Gastrocnemius medialis (tissue), 4 donors: ENCODE measurements around the gene ARG2. TPM values are rescaled to one million over a fixed set of nuclear protein-coding genes. Genes with fewer than 3 reads are reported as not detected.

Experiments
- ATAC-seq, 2 donors: fragments of 150-250 bp; one replicate each; pipeline ENCODE4 v1.9.1; 2016
- DNase-seq, 2 donors: peaks; one replicate each; pipeline ENCODE4 v3.0.0-alpha.2; 2019
- H3K27ac ChIP-seq, 4 donors: fragments of 200-600 bp; sonication (generic); 1 replicate in 1 of 4; 2 replicates in 3 of 4; pipeline ENCODE4 v1.5.1; 2016 to 2018; ENCODE audit warnings: mild to moderate bottlenecking in 2 of 4, moderate library complexity in 1 of 4
- H3K27me3 ChIP-seq, 3 donors: fragments of 200-600 bp; sonication (generic) in 2 of 3; 1 replicate in 1 of 3; 2 replicates in 2 of 3; pipeline versions ENCODE4 v1.5.1 to v1.6.0; 2016 to 2019; ENCODE audit warnings: mild to moderate bottlenecking in 1 of 3, moderate library complexity in 1 of 3
- H3K36me3 ChIP-seq, 2 donors: fragments of 200-600 bp; sonication (generic) in 1 of 2; one replicate each; pipeline ENCODE4 v1.5.1; 2017 to 2018
- H3K4me1 ChIP-seq, 2 donors: fragments of 200-600 bp; sonication (generic) in 1 of 2; one replicate each; pipeline ENCODE4 v1.5.1; 2016 to 2017; ENCODE audit warnings: mild to moderate bottlenecking in 2 of 2
- H3K4me3 ChIP-seq, 4 donors: fragments of 200-600 bp; sonication (generic) in 3 of 4; 1 replicate in 1 of 4; 2 replicates in 3 of 4; pipeline ENCODE4 v1.5.1; 2016 to 2019; ENCODE audit warnings: mild to moderate bottlenecking in 2 of 4
- H3K9me3 ChIP-seq, 3 donors: fragments of 200-600 bp; sonication (generic) in 2 of 3; 1 replicate in 1 of 3; 2 replicates in 2 of 3; pipeline ENCODE4 v1.5.1; 2016 to 2019
- CTCF ChIP-seq, 5 experiments: fragments of 450-650 bp in 3 of 5; fragments of 200-600 bp in 2 of 5; sonication (generic) in 2 of 5; IDR thresholded peaks in 4 of 5; conservative IDR thresholded peaks in 1 of 5; 1 replicate in 4 of 5; 2 replicates in 1 of 5; pipeline ENCODE4 v1.5.1; 2016 to 2019; ENCODE audit warnings: antibody characterized with exemption in 5 of 5, mild to moderate bottlenecking in 3 of 5, moderate library complexity in 3 of 5
- POLR2A ChIP-seq, 2 donors: fragments of 450-650 bp; IDR thresholded peaks; one replicate each; pipeline ENCODE4 v1.6.1; 2017; ENCODE audit warnings: antibody characterized with exemption in 2 of 2, mild to moderate bottlenecking in 2 of 2, moderate library complexity in 2 of 2
- in situ Hi-C, 4 donors: fragments of 200-750 bp; cut with MboI; loops; one replicate each; pipeline versions ENCODE4 v1.15.0 to v1.8.0; 2017; ENCODE audit warnings: low sequenced_read_pairs in 4 of 4
- intact Hi-C: fragments of 100-400 bp; cut with DNase I; formaldehyde crosslinking; loops from one replicate; pipeline ENCODE4 v1.15.1; 2023; ENCODE audit warnings: low total_unique reads
- total RNA-seq, 4 donors: library from RNA; depleted of rRNA; stranded (reverse); fragments of >200 nt; gene quantifications; one replicate each; pipeline versions ENCODE4 v1.1.0 to v1.2.3, GENCODE V29; 2016

The ARG2 gene
- total RNA-seq, 4 donors from 2014 or later, result 4.0 to 662 (median 152) TPM

GRCh38 chr14:67690011-67690410, 70.3 kb downstream of the ARG2 start:
- Histone ChIP-seq H3K27me3 (no peaks in the 10 kb centered on the region), H3K9me3 (no peaks in the 10 kb centered on the region), H3K36me3 (peaks cover 0 to 43% of the 10 kb centered on the region in 2 donors), H3K4me1 (peaks cover 6% of the 10 kb centered on the region in 2 donors), H3K27ac (no peak overlapping the region), H3K4me3 (no peak overlapping the region)
- DNase-seq, result no peak
- intact Hi-C loops, result no loop called here
- ATAC-seq, result no peak
- TF ChIP-seq CTCF (IDR thresholded peaks at IDR 0.05 in 4 of 5, conservative IDR thresholded peaks at IDR 0.05 in 1 of 5), result no peak
- no peak for TF ChIP-seq POLR2A (IDR thresholded peaks at IDR 0.05)
- in situ Hi-C loops, result no loop called here

GRCh38 chr14:67694791-67695393, 75.2 kb downstream of the ARG2 start:
- no peaks in the 10 kb centered on the region for H3K27me3 ChIP-seq
- intact Hi-C loops (loop anchor here (2.0 to 5.0 kb wide), 2 partner anchors 20 to 122 kb away; partner anchors contain the start of genes RAD51B, VTI1B and ZFYVE26), in situ Hi-C loops (no loop called here)
- ATAC-seq (peak; percentile 9 to 25), DNase-seq (no peak)
- H3K9me3 ChIP-seq, result no peaks in the 10 kb centered on the region
- H3K36me3 ChIP-seq, result peaks cover 0 to 14% of the 10 kb centered on the region in 2 donors
- H3K4me3 ChIP-seq, result peak overlapping the region; percentile 74 to 87 (median 82)
- H3K4me1 ChIP-seq, result peaks cover 6% of the 10 kb centered on the region in 2 donors
- TF ChIP-seq CTCF (IDR thresholded peaks at IDR 0.05 in 4 of 5, conservative IDR thresholded peaks at IDR 0.05 in 1 of 5) (no peak), POLR2A (IDR thresholded peaks at IDR 0.05) (no peak)
- peak overlapping the region; percentile 61 to 69 (median 66) for H3K27ac ChIP-seq

- DNase-seq, result peak; percentile 73 to 77
- peak within 1 kb of the TSS; percentile 74 to 87 (median 82) for H3K4me3 ChIP-seq
- intact Hi-C loops, result loop anchor here (2.0 to 5.0 kb wide), 2 partner anchors 21 to 122 kb away; partner anchors contain the start of genes RAD51B, VTI1B and ZFYVE26
- TF ChIP-seq POLR2A (IDR thresholded peaks at IDR 0.05), result peak; percentile 45 to 63
- TF ChIP-seq CTCF (IDR thresholded peaks at IDR 0.05 in 4 of 5, conservative IDR thresholded peaks at IDR 0.05 in 1 of 5), result no peak
- in situ Hi-C loops, result no loop called here
- no peaks in the 10 kb centered on the region for H3K9me3 ChIP-seq
- peaks cover 0 to 9% of the 10 kb centered on the region in 2 donors for H3K36me3 ChIP-seq
- H3K4me1 ChIP-seq, result peaks cover 6% of the 10 kb centered on the region in 2 donors
- no peaks in the 10 kb centered on the region for H3K27me3 ChIP-seq
- peak; percentile 100 for ATAC-seq
- H3K27ac ChIP-seq, result peak within 1 kb of the TSS; percentile 61 to 69 (median 66)
These were observed 75.8 kb downstream of the ARG2 start, which contains the start of gene RDH11 for GRCh38 chr14:67695394-67695949. TSS of gene RDH11 (minus strand) at chr14:67695764. CDS start at chr14:67695703, 61 bp downstream.

GRCh38 chr14:67697006-67697405, 77.3 kb downstream of the ARG2 start:
- DNase-seq (no peak), ATAC-seq (no peak)
- H3K9me3 ChIP-seq, result no peaks in the 10 kb centered on the region
- no peak overlapping the region for H3K27ac ChIP-seq
- no peak for TF ChIP-seq POLR2A (IDR thresholded peaks at IDR 0.05)
- TF ChIP-seq CTCF (IDR thresholded peaks at IDR 0.05 in 4 of 5, conservative IDR thresholded peaks at IDR 0.05 in 1 of 5), result no peak
- in situ Hi-C loops (no loop called here), intact Hi-C loops (loop anchor here (2.0 to 5.0 kb wide), 2 partner anchors 78 to 120 kb away; partner anchors contain the start of genes ARG2, RAD51B and ZFYVE26)
- H3K36me3 ChIP-seq, result no peaks in the 10 kb centered on the region
- H3K4me3 ChIP-seq, result no peak overlapping the region
- no peaks in the 10 kb centered on the region for H3K27me3 ChIP-seq
- H3K4me1 ChIP-seq, result peaks cover 6% of the 10 kb centered on the region in 2 donors
